Measurements from ENCODE around the gene TGFBI.

TGFBI gene

GRCh38 chr5:136098176-136098575 is 69.4 kb downstream of the TGFBI start:
- DNase-seq = no peak

- DNase-seq = no peak
These were observed 71.1 kb downstream of the TGFBI start for GRCh38 chr5:136099870-136100269.

- no peak for DNase-seq
These were observed 73.1 kb downstream of the TGFBI start for GRCh38 chr5:136101884-136102283.

- no peak for DNase-seq
These were observed 74.3 kb downstream of the TGFBI start for GRCh38 chr5:136103118-136103517.

- DNase-seq = no peak
These were observed 75.6 kb downstream of the TGFBI start for GRCh38 chr5:136104306-136104965.

- DNase-seq = no peak
These were observed 77.7 kb downstream of the TGFBI start for GRCh38 chr5:136106351-136107031.

- no peak for DNase-seq
These were observed 79.4 kb downstream of the TGFBI start for GRCh38 chr5:136108180-136108611.

GRCh38 chr5:136108766-136109165 is 80.0 kb downstream of the TGFBI start:
- no peak for DNase-seq

- DNase-seq = no peak
These were observed 80.8 kb downstream of the TGFBI start for GRCh38 chr5:136109453-136110135.
